Activated T-cell treated with anti-CD3 and anti-CD28 coated beads, Interleukin-2, amount 50 U/mL, for 1 hour (primary cell): ENCODE data around the gene ATP4B.
A peak's percentile ranks its signal among the peaks of the same experiment; 100 is the strongest.

Experiments used
- DNase-seq: peaks from one replicate; pipeline ENCODE4 v3.0.0-alpha.2; 2020

The ATP4B gene

GRCh38 chr13:113604186-113604585 is 53.8 kb downstream of the ATP4B start:
- DNase-seq: no peak

DNA sequence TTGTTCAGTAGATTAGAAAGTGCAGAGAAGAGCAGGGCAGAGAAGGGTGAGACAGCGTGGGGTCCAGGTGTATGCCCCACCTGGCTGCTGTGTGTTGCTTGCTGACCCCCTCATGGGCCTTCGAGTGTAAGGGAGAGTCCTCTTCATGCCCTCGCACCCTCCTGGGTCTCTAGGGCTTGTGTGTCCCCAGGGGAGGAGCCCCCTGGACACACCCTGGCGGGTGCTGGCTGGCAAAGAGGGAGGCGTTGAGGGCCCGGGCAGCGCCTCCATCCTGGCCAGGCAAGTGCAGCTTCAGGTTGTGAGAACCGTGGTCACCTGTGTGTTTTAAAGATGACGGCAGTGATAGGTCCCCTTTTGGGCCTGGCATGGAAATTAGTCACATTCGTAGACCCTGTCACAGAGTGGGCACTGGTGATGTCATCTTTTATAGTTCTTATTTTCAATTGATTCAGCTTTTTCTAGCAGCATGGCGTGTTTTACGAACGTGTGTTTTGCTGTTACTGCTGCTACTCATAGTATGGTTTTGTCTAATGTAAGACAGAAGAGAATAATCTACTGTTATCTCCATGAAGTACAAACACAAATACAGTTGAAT is 54.8 kb downstream of the ATP4B start:
- DNase-seq: no peak

- no peak for DNase-seq
These were observed 55.6 kb downstream of the ATP4B start for GRCh38 chr13:113602291-113602988.

GRCh38 chr13:113601166-113602070 is 56.6 kb downstream of the ATP4B start:
- DNase-seq: no peak

DNA sequence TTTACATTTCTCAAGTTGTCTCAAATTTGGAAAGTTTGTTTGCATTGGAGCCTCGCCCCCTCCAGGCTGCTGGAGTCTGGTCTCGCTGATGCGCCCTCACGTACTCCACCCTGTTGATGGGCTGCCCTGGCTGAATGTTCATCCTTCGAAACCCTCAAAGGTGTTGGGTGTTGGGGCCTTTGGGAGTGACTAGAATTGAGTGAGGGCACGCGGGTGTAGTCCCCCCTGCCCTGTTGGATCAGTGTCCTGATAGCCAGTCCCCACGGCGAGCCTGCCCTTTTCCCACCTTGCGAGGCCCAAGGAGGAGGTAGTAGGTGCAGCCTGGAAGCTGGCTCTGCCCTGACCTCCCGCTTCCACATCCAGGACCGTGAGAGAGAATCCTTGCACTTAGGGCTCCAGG is 58.6 kb downstream of the ATP4B start:
- peak; percentile 7 for DNase-seq
